ENCODE results near the gene XPR1.

- TF ChIP-seq, protein P1, sequence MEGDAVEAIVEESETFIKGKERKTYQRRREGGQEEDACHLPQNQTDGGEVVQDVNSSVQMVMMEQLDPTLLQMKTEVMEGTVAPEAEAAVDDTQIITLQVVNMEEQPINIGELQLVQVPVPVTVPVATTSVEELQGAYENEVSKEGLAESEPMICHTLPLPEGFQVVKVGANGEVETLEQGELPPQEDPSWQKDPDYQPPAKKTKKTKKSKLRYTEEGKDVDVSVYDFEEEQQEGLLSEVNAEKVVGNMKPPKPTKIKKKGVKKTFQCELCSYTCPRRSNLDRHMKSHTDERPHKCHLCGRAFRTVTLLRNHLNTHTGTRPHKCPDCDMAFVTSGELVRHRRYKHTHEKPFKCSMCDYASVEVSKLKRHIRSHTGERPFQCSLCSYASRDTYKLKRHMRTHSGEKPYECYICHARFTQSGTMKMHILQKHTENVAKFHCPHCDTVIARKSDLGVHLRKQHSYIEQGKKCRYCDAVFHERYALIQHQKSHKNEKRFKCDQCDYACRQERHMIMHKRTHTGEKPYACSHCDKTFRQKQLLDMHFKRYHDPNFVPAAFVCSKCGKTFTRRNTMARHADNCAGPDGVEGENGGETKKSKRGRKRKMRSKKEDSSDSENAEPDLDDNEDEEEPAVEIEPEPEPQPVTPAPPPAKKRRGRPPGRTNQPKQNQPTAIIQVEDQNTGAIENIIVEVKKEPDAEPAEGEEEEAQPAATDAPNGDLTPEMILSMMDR (IDR thresholded peaks at IDR 0.05; ENCODE audit: low read depth, low read length, poor library complexity, severe bottlenecking) = no peak
- no peak for TF ChIP-seq EZH2phosphoT487 (IDR thresholded peaks at IDR 0.05; ENCODE audit: borderline replicate concordance, low read length)
Observed at GRCh38 chr1:180923021-180923841, 291.4 kb downstream of the XPR1 start.

Data from DOHH2 (cell line).